GM04504 (cell line): ENCODE results near the gene SH3BGRL3.
A peak's percentile ranks its signal among the peaks of the same experiment; 100 is the strongest.

Experiments used
- DNase-seq: peaks from one replicate; pipeline ENCODE4 v3.0.0-alpha.2; 2012; ENCODE audit warnings: low read depth

SH3BGRL3 gene

GRCh38 chr1:26277719-26278118 lies 2.2 kb upstream of the SH3BGRL3 start:
- no peak for DNase-seq

GRCh38 chr1:26278303-26278702 lies 1.6 kb upstream of the SH3BGRL3 start:
- peak; percentile 79 for DNase-seq

GRCh38 chr1:26278724-26279455 lies 996 bp upstream of the SH3BGRL3 start:
- peak; percentile 58 for DNase-seq

- no peak for DNase-seq
Measured at GRCh38 chr1:26280333-26281042, 602 bp downstream of the SH3BGRL3 start.

- DNase-seq, result no peak
Measured at GRCh38 chr1:26281091-26281958, 1.4 kb downstream of the SH3BGRL3 start.

GRCh38 chr1:26281971-26282370 lies 2.1 kb downstream of the SH3BGRL3 start:
- DNase-seq, result no peak

GRCh38 chr1:26282401-26282918 lies 2.6 kb downstream of the SH3BGRL3 start:
- no peak for DNase-seq

GRCh38 chr1:26283279-26283853 lies 3.5 kb downstream of the SH3BGRL3 start:
- no peak for DNase-seq

- no peak for DNase-seq
Measured at GRCh38 chr1:26283871-26284596, 4.1 kb downstream of the SH3BGRL3 start.

GRCh38 chr1:26284597-26285347 lies 4.9 kb downstream of the SH3BGRL3 start:
- DNase-seq, result peak; percentile 82

- DNase-seq, result no peak
Measured at GRCh38 chr1:26285366-26286063, 5.6 kb downstream of the SH3BGRL3 start.

GRCh38 chr1:26286064-26286416 lies 6.2 kb downstream of the SH3BGRL3 start:
- DNase-seq, result no peak

GRCh38 chr1:26287033-26287711 lies 7.3 kb downstream of the SH3BGRL3 start:
- no peak for DNase-seq

GRCh38 chr1:26287811-26288210 lies 7.9 kb downstream of the SH3BGRL3 start:
- no peak for DNase-seq

GRCh38 chr1:26288311-26288941 lies 8.5 kb downstream of the SH3BGRL3 start:
- no peak for DNase-seq

- no peak for DNase-seq
Measured at GRCh38 chr1:26289158-26290059, 9.5 kb downstream of the SH3BGRL3 start.

- no peak for DNase-seq
Measured at GRCh38 chr1:26290122-26290881, 10.4 kb downstream of the SH3BGRL3 start.
